Measurements from ENCODE around the gene LDLRAD4.

- no peak for TF ChIP-seq CSDC2 (CRISPR knock-in tag; IDR thresholded peaks at IDR 0.05)
- TF ChIP-seq ZFP30 (CRISPR knock-in tag; IDR thresholded peaks at IDR 0.05) = no peak
- no peak for TF ChIP-seq BACH2 (CRISPR knock-in tag; IDR thresholded peaks at IDR 0.05; ENCODE audit: borderline replicate concordance)
- no peak for TF ChIP-seq TCF4 (CRISPR knock-in tag; IDR thresholded peaks at IDR 0.05; ENCODE audit: borderline replicate concordance)
- no peak for TF ChIP-seq PATZ1 (CRISPR knock-in tag; IDR thresholded peaks at IDR 0.05; ENCODE audit: borderline replicate concordance)
- TF ChIP-seq ZNF8 (CRISPR knock-in tag; IDR thresholded peaks at IDR 0.05) = no peak
- TF ChIP-seq CREB5 (CRISPR knock-in tag; IDR thresholded peaks at IDR 0.05; ENCODE audit: low read depth) = no peak
Observed at GRCh38 chr18:13416848-13417247, 198.3 kb downstream of the LDLRAD4 start.

All from SK-N-SH treated with all-trans-retinoic acid at 6 μM for 48 hours (cell line).